Activated naive CD4-positive, alpha-beta T cell treated with anti-CD3 and anti-CD28 coated beads for 36 hours (primary cell): ENCODE data around the gene CD38. TPM values are rescaled to one million over a fixed set of nuclear protein-coding genes. Genes with fewer than 3 reads are reported as not detected.
A peak's percentile ranks its signal among the peaks of the same experiment; 100 is the strongest.
"Not testable (repeated sequence)": the region's sequence is repeated elsewhere in the genome, so short reads cannot be mapped to it uniquely, and the experiment has no call there.

Experiments
- CTCF ChIA-PET: fragments of 350-600 bp; sonication (Branson Sonifier 250); formaldehyde crosslinking; loops from one replicate; lab custom pipeline; 2021; ENCODE audit warnings: antibody characterized with exemption; lab: Charles Lee
- DNase-seq: peaks from one replicate; pipeline ENCODE4 v3.0.0-alpha.2; 2020
- H3K27ac Mint-ChIP-seq: one replicate; pipeline ENCODE4 v1.8.0; 2021; ENCODE audit warnings: mild to moderate bottlenecking, mixed read lengths
- H3K27me3 Mint-ChIP-seq: one replicate; pipeline ENCODE4 v1.8.0; 2021; ENCODE audit warnings: low read depth, mixed read lengths
- H3K36me3 Mint-ChIP-seq: one replicate; pipeline ENCODE4 v1.8.0; 2021; ENCODE audit warnings: low read depth, mixed read lengths
- H3K4me1 Mint-ChIP-seq: one replicate; pipeline ENCODE4 v1.8.0; 2021; ENCODE audit warnings: low read depth, mixed read lengths
- H3K4me3 Mint-ChIP-seq: one replicate; pipeline ENCODE4 v1.8.0; 2021; ENCODE audit warnings: mild to moderate bottlenecking, moderate library complexity, mixed read lengths
- H3K9me3 Mint-ChIP-seq: one replicate; pipeline ENCODE4 v1.8.0; 2021; ENCODE audit warnings: mixed read lengths
- intact Hi-C: fragments of 100-400 bp; cut with micrococcal nuclease; formaldehyde crosslinking; loops from one replicate; pipeline ENCODE4 v1.15.1; 2023
- total RNA-seq, 2 experiments: library from RNA; stranded (reverse); gene quantifications; one replicate each; pipeline ENCODE4 v1.2.3, GENCODE V29; 2021

The CD38 gene
- total RNA-seq, 2 experiments from 2014 or later = 18.5 to 20.0 TPM

- CTCF ChIA-PET = no interaction called here
Measured at GRCh38 chr4:15746110-15746509, 32.0 kb upstream of the CD38 start.

GRCh38 chr4:15749001-15749400, 29.1 kb upstream of the CD38 start:
- H3K27ac Mint-ChIP-seq = no peak overlapping the region
- DNase-seq = no peak
- H3K9me3 Mint-ChIP-seq = peaks cover 9% of the 10 kb centered on the region
- CTCF ChIA-PET = interaction anchor here (1.3 kb wide), 1 partner anchor 9 kb away, joined by 3 read pairs; no protein-coding TSS in a partner anchor
- H3K4me1 Mint-ChIP-seq = peaks cover 14% of the 10 kb centered on the region
- peaks cover 2% of the 10 kb centered on the region for H3K36me3 Mint-ChIP-seq
- H3K27me3 Mint-ChIP-seq = no peaks in the 10 kb centered on the region
- H3K4me3 Mint-ChIP-seq = no peak overlapping the region
- intact Hi-C loops = no loop called here

More at GRCh38 chr4:15746110-15746509, 32.0 kb upstream of the CD38 start:
- Mint-ChIP-seq H3K4me3 (no peak overlapping the region), H3K9me3 (peaks cover 35% of the 10 kb centered on the region), H3K27ac (peak overlapping the region; percentile 66), H3K4me1 (peaks cover 11% of the 10 kb centered on the region), H3K36me3 (peaks cover 11% of the 10 kb centered on the region), H3K27me3 (no peaks in the 10 kb centered on the region)
- intact Hi-C loops = no loop called here
- no peak for DNase-seq

GRCh38 chr4:15751153-15751552, 27.0 kb upstream of the CD38 start:
- Mint-ChIP-seq H3K9me3 (peaks cover 4% of the 10 kb centered on the region), H3K36me3 (peaks cover 2% of the 10 kb centered on the region), H3K27ac (no peak overlapping the region), H3K4me3 (no peak overlapping the region), H3K4me1 (peaks cover 29% of the 10 kb centered on the region), H3K27me3 (no peaks in the 10 kb centered on the region)
- CTCF ChIA-PET = interaction anchor here (0.5 kb wide), 1 partner anchor 201 kb away, joined by 3 read pairs; no protein-coding TSS in a partner anchor
- DNase-seq = no peak
- intact Hi-C loops = loop anchor here (10.0 kb wide), 2 partner anchors 516 to 896 kb away; no protein-coding TSS in a partner anchor

- H3K27me3 Mint-ChIP-seq = no peaks in the 10 kb centered on the region
- CTCF ChIA-PET = no interaction called here
- peaks cover 2% of the 10 kb centered on the region for H3K9me3 Mint-ChIP-seq
- H3K4me3 Mint-ChIP-seq = no peak overlapping the region
- no peaks in the 10 kb centered on the region for H3K36me3 Mint-ChIP-seq
- H3K4me1 Mint-ChIP-seq = peaks cover 39% of the 10 kb centered on the region
- intact Hi-C loops = loop anchor here (10.0 kb wide), 2 partner anchors 518 to 898 kb away; no protein-coding TSS in a partner anchor
- H3K27ac Mint-ChIP-seq = no peak overlapping the region
- no peak for DNase-seq
Measured at GRCh38 chr4:15753081-15753480, 25.0 kb upstream of the CD38 start.

DNA sequence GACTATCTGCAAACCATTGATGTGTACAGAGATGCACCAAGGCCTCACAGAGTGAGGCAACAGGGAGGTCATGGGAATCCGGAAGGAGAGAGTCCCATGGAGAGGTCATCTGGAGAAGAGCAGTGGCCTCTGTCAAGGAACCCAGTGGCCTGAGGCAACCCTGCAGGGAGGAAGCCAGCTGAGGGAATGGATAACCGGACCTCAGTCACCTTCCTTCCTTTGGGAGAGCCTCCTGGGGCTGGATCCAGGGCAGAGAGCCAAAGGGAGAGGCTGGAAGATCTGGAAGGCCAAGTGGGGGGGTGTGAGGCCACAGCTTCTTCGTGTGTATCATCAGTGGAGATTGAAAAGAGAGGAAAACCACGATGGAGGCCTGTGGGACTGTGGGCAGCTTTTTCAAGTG, 24.3 kb upstream of the CD38 start:
- no peaks in the 10 kb centered on the region for H3K27me3 Mint-ChIP-seq
- no peak for DNase-seq
- intact Hi-C loops = loop anchor here (10.0 kb wide), 2 partner anchors 519 to 899 kb away; no protein-coding TSS in a partner anchor
- peaks cover 42% of the 10 kb centered on the region for H3K4me1 Mint-ChIP-seq
- no peak overlapping the region for H3K4me3 Mint-ChIP-seq
- peaks cover 2% of the 10 kb centered on the region for H3K9me3 Mint-ChIP-seq
- H3K36me3 Mint-ChIP-seq = no peaks in the 10 kb centered on the region
- CTCF ChIA-PET = interaction anchor here (0.9 to 4.5 kb wide), 3 partner anchors 15 to 21 kb away, joined by 3 to 35 read pairs (median 28); no protein-coding TSS in a partner anchor
- peak overlapping the region; percentile 17 for H3K27ac Mint-ChIP-seq

- DNase-seq = peak; percentile 68
- Mint-ChIP-seq H3K36me3 (no peaks in the 10 kb centered on the region), H3K9me3 (peaks cover 2% of the 10 kb centered on the region), H3K27ac (peak overlapping the region; percentile 7), H3K4me1 (peaks cover 42% of the 10 kb centered on the region), H3K27me3 (no peaks in the 10 kb centered on the region), H3K4me3 (no peak overlapping the region)
- CTCF ChIA-PET = interaction anchor here (0.9 to 4.5 kb wide), 4 partner anchors 16 to 95 kb away, joined by 3 to 35 read pairs (median 16); no protein-coding TSS in a partner anchor
- intact Hi-C loops = loop anchor here (10.0 kb wide), 2 partner anchors 520 to 900 kb away; no protein-coding TSS in a partner anchor
Measured at GRCh38 chr4:15754323-15754722, 23.8 kb upstream of the CD38 start.

DNA sequence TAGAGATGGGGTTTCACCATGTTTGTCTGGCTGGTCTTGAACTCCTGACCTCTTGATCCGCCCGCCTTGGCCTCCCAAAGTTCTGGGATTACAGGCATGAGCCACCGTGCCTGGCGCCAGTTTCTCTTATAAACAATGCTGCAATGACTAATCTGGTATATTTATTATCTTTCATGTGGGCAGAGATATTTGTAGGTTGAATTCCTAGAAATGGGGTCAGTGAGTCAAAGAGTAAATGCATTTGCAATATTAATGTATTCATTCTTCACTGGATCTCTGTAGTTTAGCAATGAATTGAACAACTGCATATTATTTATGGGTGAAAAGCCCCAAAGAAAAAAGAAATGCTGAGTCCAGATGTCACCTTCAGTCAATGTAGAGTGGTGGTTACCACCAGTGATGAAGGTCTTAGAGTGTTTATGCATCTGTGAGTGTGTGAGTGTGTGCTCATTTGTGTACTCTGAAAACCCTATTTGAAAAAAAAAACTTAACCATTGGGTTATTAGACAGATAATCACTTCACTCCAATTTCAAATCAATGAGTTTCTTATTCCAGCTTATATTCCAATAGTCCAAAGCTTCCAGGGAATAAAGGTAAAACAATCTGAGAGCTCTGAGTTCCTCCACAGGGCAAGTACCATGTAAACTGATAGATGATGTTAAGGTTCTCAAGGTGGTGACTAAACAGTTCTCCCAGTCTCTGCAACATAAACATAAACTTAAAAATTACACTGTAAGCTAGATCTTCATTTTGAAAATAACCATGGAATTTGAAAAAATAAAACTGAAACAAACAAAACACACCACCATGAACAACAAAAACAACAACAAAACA, 22.6 kb upstream of the CD38 start:
- intact Hi-C loops = loop anchor here (1.0 to 10.0 kb wide), 13 partner anchors 11 to 901 kb away; partner anchors contain the start of genes CD38, CPEB2, FAM200B and FBXL5
- H3K4me3 Mint-ChIP-seq = peak overlapping the region; percentile 54

DNA sequence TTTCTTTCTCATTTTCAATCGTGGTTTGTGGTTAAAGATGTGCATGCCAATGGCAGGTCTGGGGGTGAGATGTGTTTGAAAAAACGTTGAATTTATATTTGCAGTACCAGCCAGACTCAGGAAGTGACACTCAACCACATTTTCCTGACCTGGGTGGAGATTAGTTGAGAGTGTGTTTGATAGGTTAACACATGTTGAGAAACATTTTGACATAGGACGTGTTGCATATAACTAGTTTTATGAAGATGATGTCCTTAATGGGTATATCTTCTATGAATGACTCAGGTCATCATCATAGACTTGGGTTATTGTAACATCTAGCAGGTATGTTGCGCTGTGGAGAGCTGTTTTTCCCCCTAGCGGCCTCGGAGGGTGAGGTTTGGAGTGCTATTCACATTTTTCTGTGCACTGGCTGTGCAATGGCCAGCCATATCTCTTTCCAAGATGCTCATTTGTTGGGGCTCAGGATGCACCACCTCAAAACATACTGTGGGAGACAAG, 21.7 kb upstream of the CD38 start:
- peaks cover 44% of the 10 kb centered on the region for H3K4me1 Mint-ChIP-seq
- CTCF ChIA-PET = interaction anchor here (0.7 to 4.5 kb wide), 18 partner anchors 9 to 101 kb away, joined by 3 to 52 read pairs (median 6); partner anchors contain the start of genes CD38 and FBXL5
- peak overlapping the region; percentile 54 for H3K4me3 Mint-ChIP-seq
- no peaks in the 10 kb centered on the region for H3K36me3 Mint-ChIP-seq
- intact Hi-C loops = loop anchor here (1.0 to 10.0 kb wide), 13 partner anchors 10 to 902 kb away; partner anchors contain the start of genes CD38, CPEB2, FAM200B and FBXL5
- H3K27ac Mint-ChIP-seq = peak overlapping the region; percentile 83
- H3K9me3 Mint-ChIP-seq = no peaks in the 10 kb centered on the region
- H3K27me3 Mint-ChIP-seq = no peaks in the 10 kb centered on the region
- DNase-seq = peak; percentile 89

More for the DNA sequence above, 22.6 kb upstream of the CD38 start:
- Mint-ChIP-seq H3K27me3 (no peaks in the 10 kb centered on the region), H3K27ac (peak overlapping the region; percentile 83), H3K9me3 (peaks cover 2% of the 10 kb centered on the region), H3K4me1 (peaks cover 42% of the 10 kb centered on the region), H3K36me3 (no peaks in the 10 kb centered on the region)
- peak; percentile 77 for DNase-seq
- CTCF ChIA-PET = interaction anchor here (0.7 to 4.5 kb wide), 13 partner anchors 11 to 122 kb away, joined by 3 to 52 read pairs (median 11); partner anchors contain the start of genes CD38 and FBXL5

GRCh38 chr4:15757054-15757453, 21.1 kb upstream of the CD38 start:
- H3K27me3 Mint-ChIP-seq = no peaks in the 10 kb centered on the region
- H3K4me3 Mint-ChIP-seq = peak overlapping the region; percentile 54
- H3K9me3 Mint-ChIP-seq = no peaks in the 10 kb centered on the region
- no peak for DNase-seq
- H3K36me3 Mint-ChIP-seq = no peaks in the 10 kb centered on the region
- peak overlapping the region; percentile 83 for H3K27ac Mint-ChIP-seq
- intact Hi-C loops = loop anchor here (5.0 to 10.0 kb wide), 4 partner anchors 470 to 902 kb away; partner anchors contain the start of genes CPEB2 and TAPT1
- CTCF ChIA-PET = interaction anchor here (0.6 to 4.5 kb wide), 20 partner anchors 9 to 287 kb away, joined by 3 to 52 read pairs (median 6); partner anchors contain the start of genes CD38 and FBXL5
- peaks cover 44% of the 10 kb centered on the region for H3K4me1 Mint-ChIP-seq

DNA sequence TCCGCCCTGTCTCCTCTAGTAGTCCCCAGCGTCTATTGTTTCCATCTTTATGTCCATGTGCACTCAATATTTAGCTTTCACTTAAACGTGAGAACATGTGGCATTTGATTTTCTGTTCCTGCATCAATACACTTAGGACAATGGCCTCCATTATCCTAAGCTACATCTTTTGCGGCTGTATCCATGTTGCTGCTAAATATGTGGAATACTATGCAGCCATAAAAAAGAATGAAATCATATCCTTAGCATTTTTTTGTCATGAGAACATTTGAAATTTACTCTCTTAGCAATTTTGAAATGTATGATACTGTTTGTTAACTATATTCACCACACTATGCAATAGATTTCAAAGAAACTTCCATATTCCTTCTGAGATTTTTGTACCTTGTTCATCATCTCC, 19.8 kb upstream of the CD38 start:
- Mint-ChIP-seq H3K4me3 (no peak overlapping the region), H3K9me3 (no peaks in the 10 kb centered on the region), H3K36me3 (no peaks in the 10 kb centered on the region), H3K27ac (no peak overlapping the region), H3K27me3 (no peaks in the 10 kb centered on the region), H3K4me1 (peaks cover 47% of the 10 kb centered on the region)
- no peak for DNase-seq
- intact Hi-C loops = loop anchor here (5.0 to 10.0 kb wide), 4 partner anchors 469 to 903 kb away; partner anchors contain the start of genes CPEB2 and TAPT1
- CTCF ChIA-PET = interaction anchor here (0.6 to 4.5 kb wide), 9 partner anchors 8 to 1694 kb away, joined by 3 to 52 read pairs (median 4); no protein-coding TSS in a partner anchor

DNA sequence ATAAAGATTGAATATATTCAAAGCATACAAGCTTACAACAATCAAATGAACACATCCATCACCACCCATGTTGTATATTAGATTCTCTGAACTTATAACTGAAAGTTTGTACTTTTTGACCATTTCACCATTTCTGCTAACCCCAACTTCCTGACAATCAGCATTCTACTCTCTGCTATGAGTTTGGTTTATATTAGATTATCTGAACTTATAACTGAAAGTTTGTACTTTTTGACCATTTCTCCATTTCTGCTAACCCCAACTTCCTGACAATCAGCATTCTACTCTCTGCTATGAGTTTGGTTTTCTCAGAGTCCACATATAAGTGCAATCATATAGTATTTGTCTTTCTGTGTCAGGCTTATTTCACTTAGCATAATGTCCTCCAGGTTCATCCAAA, 15.7 kb upstream of the CD38 start:
- H3K27me3 Mint-ChIP-seq, intact Hi-C loops, H3K9me3 Mint-ChIP-seq, H3K27ac Mint-ChIP-seq, H3K36me3 Mint-ChIP-seq, H3K4me3 Mint-ChIP-seq, DNase-seq: not testable (repeated sequence)
- peaks cover 35% of the 10 kb centered on the region for H3K4me1 Mint-ChIP-seq
- CTCF ChIA-PET = interaction anchor here (0.7 to 0.9 kb wide), 2 partner anchors 17 to 358 kb away, joined by 3 read pairs; no protein-coding TSS in a partner anchor
